ENCODE measurements around the gene TRABD2B.

TRABD2B gene

GRCh38 chr1:47934243-47934805 is 62.9 kb downstream of the TRABD2B start:
- no peak overlapping the region for H2AFZ ChIP-seq (ENCODE audit: low read length)
- no peak overlapping the region for H2AK5ac ChIP-seq (ENCODE audit: low read depth, low read length)
- H3K9ac ChIP-seq (ENCODE audit: low read depth, low read length, poor library complexity) = no peak overlapping the region
- H2BK5ac ChIP-seq (ENCODE audit: low read length) = no peak overlapping the region
- H3K14ac ChIP-seq (ENCODE audit: low read length) = no peak overlapping the region
- H3K4me2 ChIP-seq (ENCODE audit: insufficient read depth, low read length, poor library complexity, severe bottlenecking) = no peak overlapping the region
- H3K23ac ChIP-seq (ENCODE audit: low read depth, low read length, poor library complexity) = no peak overlapping the region
- no peaks in the 10 kb centered on the region for H3K36me3 ChIP-seq (replicated peaks in 1 of 2; ENCODE audit: control insufficient read depth in 2 of 2, insufficient read depth in 2 of 2, low read length in 2 of 2)
- H4K91ac ChIP-seq (ENCODE audit: low read depth, low read length, poor library complexity) = no peak overlapping the region
- no peak for DNase-seq (ENCODE audit: low spot score)
- H2BK120ac ChIP-seq (ENCODE audit: low read depth, low read length) = no peak overlapping the region
- H3K4me3 ChIP-seq (ENCODE audit: low read length in 2 of 2) = no peak overlapping the region
- WGBS, 2 donors (ENCODE audit: extremely low coverage in 2 of 2, insufficient read length in 2 of 2, insufficient replicate concordance in 1 of 2) = no CpG with 5 or more reads among the region's 9 CpGs
- no peaks in the 10 kb centered on the region for H3K9me3 ChIP-seq (replicated peaks in 1 of 2; ENCODE audit: control insufficient read depth in 2 of 2, insufficient read depth in 1 of 2, low read depth in 1 of 2, low read length in 2 of 2)
- no peak overlapping the region for H2BK15ac ChIP-seq (ENCODE audit: low read length)
- peak overlapping the region; percentile 42 for H2BK12ac ChIP-seq (ENCODE audit: low read length)
- no peak overlapping the region for H3K27ac ChIP-seq (replicated peaks; ENCODE audit: low read length)
- no peaks in the 10 kb centered on the region for H3K79me1 ChIP-seq (ENCODE audit: low read depth, low read length)
- H3K27me3 ChIP-seq (ENCODE audit: control insufficient read depth in 3 of 3, insufficient read depth in 3 of 3, low read depth in 1 of 3, low read length in 3 of 3) = no peaks in the 10 kb centered on the region
- no peak overlapping the region for H4K8ac ChIP-seq (ENCODE audit: low read depth, low read length)
- H3K4me1 ChIP-seq (ENCODE audit: control insufficient read depth in 2 of 2, insufficient read depth in 1 of 2, low read depth in 1 of 2, low read length in 2 of 2) = peaks cover 0 to 2% of the 10 kb centered on the region in 2 donors
- H3K4ac ChIP-seq (ENCODE audit: low read length) = no peak overlapping the region
- peak overlapping the region; percentile 60 for H3K18ac ChIP-seq (ENCODE audit: low read length)

- Histone ChIP-seq H2AK5ac (ENCODE audit: low read depth, low read length) (no peak overlapping the region), H3K4me1 (ENCODE audit: control insufficient read depth in 2 of 2, insufficient read depth in 1 of 2, low read depth in 1 of 2, low read length in 2 of 2) (peaks cover 0 to 2% of the 10 kb centered on the region in 2 donors), H3K9me3 (replicated peaks in 1 of 2; ENCODE audit: control insufficient read depth in 2 of 2, insufficient read depth in 1 of 2, low read depth in 1 of 2, low read length in 2 of 2) (no peaks in the 10 kb centered on the region), H2AFZ (ENCODE audit: low read length) (no peak overlapping the region), H4K8ac (ENCODE audit: low read depth, low read length) (no peak overlapping the region), H3K4me3 (ENCODE audit: low read length in 2 of 2) (no peak overlapping the region), H3K27me3 (ENCODE audit: control insufficient read depth in 3 of 3, insufficient read depth in 3 of 3, low read depth in 1 of 3, low read length in 3 of 3) (no peaks in the 10 kb centered on the region), H3K14ac (ENCODE audit: low read length) (no peak overlapping the region), H3K27ac (replicated peaks; ENCODE audit: low read length) (no peak overlapping the region), H3K4ac (ENCODE audit: low read length) (no peak overlapping the region), H4K91ac (ENCODE audit: low read depth, low read length, poor library complexity) (no peak overlapping the region), H3K9ac (ENCODE audit: low read depth, low read length, poor library complexity) (no peak overlapping the region), H3K4me2 (ENCODE audit: insufficient read depth, low read length, poor library complexity, severe bottlenecking) (no peak overlapping the region), H3K23ac (ENCODE audit: low read depth, low read length, poor library complexity) (no peak overlapping the region), H2BK120ac (ENCODE audit: low read depth, low read length) (no peak overlapping the region), H3K36me3 (replicated peaks in 1 of 2; ENCODE audit: control insufficient read depth in 2 of 2, insufficient read depth in 2 of 2, low read length in 2 of 2) (no peaks in the 10 kb centered on the region), H2BK12ac (ENCODE audit: low read length) (no peak overlapping the region), H2BK15ac (ENCODE audit: low read length) (no peak overlapping the region), H3K79me1 (ENCODE audit: low read depth, low read length) (no peaks in the 10 kb centered on the region), H2BK5ac (ENCODE audit: low read length) (no peak overlapping the region), H3K18ac (ENCODE audit: low read length) (no peak overlapping the region)
- DNase-seq (ENCODE audit: low spot score) = no peak
- no CpG with 5 or more reads among the region's 6 CpGs for WGBS, 2 donors (ENCODE audit: extremely low coverage in 2 of 2, insufficient read length in 2 of 2, insufficient replicate concordance in 1 of 2)
Measured at GRCh38 chr1:47932743-47933142, 64.4 kb downstream of the TRABD2B start.

GRCh38 chr1:47931395-47931794 is 65.8 kb downstream of the TRABD2B start:
- H2BK15ac ChIP-seq (ENCODE audit: low read length) = no peak overlapping the region
- WGBS, 2 donors (ENCODE audit: extremely low coverage in 2 of 2, insufficient read length in 2 of 2, insufficient replicate concordance in 1 of 2) = no CpG with 5 or more reads among the region's 5 CpGs
- H3K9me3 ChIP-seq (replicated peaks in 1 of 2; ENCODE audit: control insufficient read depth in 2 of 2, insufficient read depth in 1 of 2, low read depth in 1 of 2, low read length in 2 of 2) = no peaks in the 10 kb centered on the region
- no peak overlapping the region for H3K4me2 ChIP-seq (ENCODE audit: insufficient read depth, low read length, poor library complexity, severe bottlenecking)
- no peak overlapping the region for H3K23ac ChIP-seq (ENCODE audit: low read depth, low read length, poor library complexity)
- H3K4me3 ChIP-seq (ENCODE audit: low read length in 2 of 2) = no peak overlapping the region
- no peaks in the 10 kb centered on the region for H3K36me3 ChIP-seq (replicated peaks in 1 of 2; ENCODE audit: control insufficient read depth in 2 of 2, insufficient read depth in 2 of 2, low read length in 2 of 2)
- no peak overlapping the region for H3K4ac ChIP-seq (ENCODE audit: low read length)
- H3K18ac ChIP-seq (ENCODE audit: low read length) = no peak overlapping the region
- no peak overlapping the region for H3K14ac ChIP-seq (ENCODE audit: low read length)
- H2AFZ ChIP-seq (ENCODE audit: low read length) = no peak overlapping the region
- no peak overlapping the region for H2BK12ac ChIP-seq (ENCODE audit: low read length)
- H3K27ac ChIP-seq (replicated peaks; ENCODE audit: low read length) = no peak overlapping the region
- H3K27me3 ChIP-seq (ENCODE audit: control insufficient read depth in 3 of 3, insufficient read depth in 3 of 3, low read depth in 1 of 3, low read length in 3 of 3) = no peaks in the 10 kb centered on the region
- H3K4me1 ChIP-seq (ENCODE audit: control insufficient read depth in 2 of 2, insufficient read depth in 1 of 2, low read depth in 1 of 2, low read length in 2 of 2) = peaks cover 0 to 2% of the 10 kb centered on the region in 2 donors
- no peak overlapping the region for H2BK120ac ChIP-seq (ENCODE audit: low read depth, low read length)
- H4K91ac ChIP-seq (ENCODE audit: low read depth, low read length, poor library complexity) = no peak overlapping the region
- H2BK5ac ChIP-seq (ENCODE audit: low read length) = no peak overlapping the region
- H3K9ac ChIP-seq (ENCODE audit: low read depth, low read length, poor library complexity) = no peak overlapping the region
- no peak overlapping the region for H2AK5ac ChIP-seq (ENCODE audit: low read depth, low read length)
- H3K79me1 ChIP-seq (ENCODE audit: low read depth, low read length) = no peaks in the 10 kb centered on the region
- no peak for DNase-seq (ENCODE audit: low spot score)
- no peak overlapping the region for H4K8ac ChIP-seq (ENCODE audit: low read depth, low read length)

- H3K23ac ChIP-seq (ENCODE audit: low read depth, low read length, poor library complexity) = no peak overlapping the region
- H2AK5ac ChIP-seq (ENCODE audit: low read depth, low read length) = no peak overlapping the region
- no peak overlapping the region for H3K4me3 ChIP-seq (ENCODE audit: low read length in 2 of 2)
- H4K8ac ChIP-seq (ENCODE audit: low read depth, low read length) = no peak overlapping the region
- no peaks in the 10 kb centered on the region for H3K36me3 ChIP-seq (replicated peaks in 1 of 2; ENCODE audit: control insufficient read depth in 2 of 2, insufficient read depth in 2 of 2, low read length in 2 of 2)
- no peak overlapping the region for H3K27ac ChIP-seq (replicated peaks; ENCODE audit: low read length)
- H3K9me3 ChIP-seq (replicated peaks in 1 of 2; ENCODE audit: control insufficient read depth in 2 of 2, insufficient read depth in 1 of 2, low read depth in 1 of 2, low read length in 2 of 2) = no peaks in the 10 kb centered on the region
- H4K91ac ChIP-seq (ENCODE audit: low read depth, low read length, poor library complexity) = no peak overlapping the region
- H2AFZ ChIP-seq (ENCODE audit: low read length) = no peak overlapping the region
- DNase-seq (ENCODE audit: low spot score) = no peak
- H2BK120ac ChIP-seq (ENCODE audit: low read depth, low read length) = no peak overlapping the region
- no peak overlapping the region for H2BK5ac ChIP-seq (ENCODE audit: low read length)
- no peak overlapping the region for H2BK15ac ChIP-seq (ENCODE audit: low read length)
- H3K27me3 ChIP-seq (ENCODE audit: control insufficient read depth in 3 of 3, insufficient read depth in 3 of 3, low read depth in 1 of 3, low read length in 3 of 3) = no peaks in the 10 kb centered on the region
- H3K4me1 ChIP-seq (ENCODE audit: control insufficient read depth in 2 of 2, insufficient read depth in 1 of 2, low read depth in 1 of 2, low read length in 2 of 2) = peaks cover 0 to 2% of the 10 kb centered on the region in 2 donors
- no peak overlapping the region for H3K18ac ChIP-seq (ENCODE audit: low read length)
- no peak overlapping the region for H3K14ac ChIP-seq (ENCODE audit: low read length)
- H2BK12ac ChIP-seq (ENCODE audit: low read length) = no peak overlapping the region
- WGBS, 2 donors (ENCODE audit: extremely low coverage in 2 of 2, insufficient read length in 2 of 2, insufficient replicate concordance in 1 of 2) = no CpG with 5 or more reads among the region's 7 CpGs
- no peak overlapping the region for H3K4ac ChIP-seq (ENCODE audit: low read length)
- H3K4me2 ChIP-seq (ENCODE audit: insufficient read depth, low read length, poor library complexity, severe bottlenecking) = no peak overlapping the region
- H3K9ac ChIP-seq (ENCODE audit: low read depth, low read length, poor library complexity) = no peak overlapping the region
- H3K79me1 ChIP-seq (ENCODE audit: low read depth, low read length) = no peaks in the 10 kb centered on the region
Measured at GRCh38 chr1:47930210-47930840, 66.9 kb downstream of the TRABD2B start.

Measured in neuronal stem cell (in vitro differentiated cells).